Prostate gland (tissue), 2 donors: ENCODE measurements around the gene ERRFI1. TPM values are rescaled to one million over a fixed set of nuclear protein-coding genes. Genes with fewer than 3 reads are reported as not detected.

Source experiments
- DNase-seq: peaks from one replicate; pipeline ENCODE4 v3.0.0-alpha.2; 2019; ENCODE audit warnings: low spot score
- H3K27ac ChIP-seq, 2 donors: fragments of 200-600 bp; sonication (generic); 2 replicates each; pipeline ENCODE4 v1.5.1; 2017 to 2019
- H3K27me3 ChIP-seq: fragments of 200-600 bp; sonication (generic); replicated peaks from 2 replicates; pipeline ENCODE4 v1.5.1; 2019; ENCODE audit not compliant: insufficient read depth
- H3K36me3 ChIP-seq, 2 donors: fragments of 200-600 bp; sonication (generic); 1 replicate in 1 of 2; 2 replicates in 1 of 2; pipeline versions ENCODE4 v1.5.1 to v1.8.1; 2017 to 2019
- H3K4me1 ChIP-seq: fragments of 200-600 bp; sonication (generic); replicated peaks from 2 replicates; pipeline ENCODE4 v1.5.1; 2019
- H3K4me3 ChIP-seq, 2 donors: fragments of 200-600 bp; sonication (generic); 2 replicates each; pipeline ENCODE4 v1.5.1; 2017 to 2019
- H3K9me3 ChIP-seq: fragments of 200-600 bp; sonication (generic); 2 replicates; pipeline ENCODE4 v1.5.1; 2017
- POLR2A ChIP-seq: fragments of 450-650 bp; IDR thresholded peaks from one replicate; pipeline ENCODE4 v1.6.1; 2016; ENCODE audit warnings: antibody characterized with exemption, mild to moderate bottlenecking
- POLR2AphosphoS5 ChIP-seq: sonication (generic); formaldehyde crosslinking; IDR thresholded peaks from one replicate; pipeline ENCODE4 v1.6.1; 2017; ENCODE audit warnings: antibody characterized with exemption
- WGBS: methylation state at CpG from one replicate; pipeline ENCODE4 v1.1.5; 2018; 5-methylcytosine and 5-hydroxymethylcytosine counted together
- intact Hi-C: fragments of 100-400 bp; cut with DNase I; formaldehyde crosslinking; loops from one replicate; pipeline ENCODE4 v1.14.2; 2022
- total RNA-seq, 2 donors: library from RNA; depleted of rRNA; stranded (reverse); fragments of >200 nt; gene quantifications; one replicate each; pipeline ENCODE4 v1.1.0, GENCODE V29; 2016
- TF ChIP-seq, protein P1 (sequence below), 4 experiments: fragments of 200-600 bp in 2 of 4; fragments of 450-650 bp in 2 of 4; sonication (generic) in 2 of 4; IDR thresholded peaks; 1 replicate in 3 of 4; 2 replicates in 1 of 4; pipeline ENCODE4 v1.5.1; 2016 to 2019; ENCODE audit warnings: antibody characterized with exemption in 4 of 4, mild to moderate bottlenecking in 2 of 4, moderate library complexity in 2 of 4

ERRFI1 gene
- total RNA-seq, 2 donors from 2014 or later, result 58.1 to 60.4 TPM

DNA sequence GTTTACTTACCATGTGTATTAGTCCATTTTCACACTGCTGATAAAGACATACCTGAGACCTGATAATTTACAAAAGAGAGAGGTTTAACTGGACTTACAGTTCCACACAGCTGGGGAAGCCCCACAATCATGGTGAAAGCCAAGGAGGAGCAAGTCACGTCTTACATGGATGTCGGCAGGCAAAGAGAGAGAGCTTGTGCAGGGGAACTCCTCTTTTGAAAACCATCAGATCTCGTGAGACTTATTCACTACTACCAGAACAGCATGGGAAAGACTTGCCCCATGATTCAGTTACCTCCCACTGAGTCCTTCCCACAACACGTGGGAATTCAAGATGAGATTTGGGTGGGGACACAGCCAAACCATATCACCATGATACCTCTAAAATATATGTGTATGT is 39.3 kb upstream of the ERRFI1 start:
- H3K27me3 ChIP-seq, result no peaks in the 10 kb centered on the region
- no peak overlapping the region for H3K27ac ChIP-seq
- 91% methylated on average over 4 of the region's 4 CpGs for WGBS
- no peak overlapping the region for H3K4me3 ChIP-seq
- TF ChIP-seq, protein P1, sequence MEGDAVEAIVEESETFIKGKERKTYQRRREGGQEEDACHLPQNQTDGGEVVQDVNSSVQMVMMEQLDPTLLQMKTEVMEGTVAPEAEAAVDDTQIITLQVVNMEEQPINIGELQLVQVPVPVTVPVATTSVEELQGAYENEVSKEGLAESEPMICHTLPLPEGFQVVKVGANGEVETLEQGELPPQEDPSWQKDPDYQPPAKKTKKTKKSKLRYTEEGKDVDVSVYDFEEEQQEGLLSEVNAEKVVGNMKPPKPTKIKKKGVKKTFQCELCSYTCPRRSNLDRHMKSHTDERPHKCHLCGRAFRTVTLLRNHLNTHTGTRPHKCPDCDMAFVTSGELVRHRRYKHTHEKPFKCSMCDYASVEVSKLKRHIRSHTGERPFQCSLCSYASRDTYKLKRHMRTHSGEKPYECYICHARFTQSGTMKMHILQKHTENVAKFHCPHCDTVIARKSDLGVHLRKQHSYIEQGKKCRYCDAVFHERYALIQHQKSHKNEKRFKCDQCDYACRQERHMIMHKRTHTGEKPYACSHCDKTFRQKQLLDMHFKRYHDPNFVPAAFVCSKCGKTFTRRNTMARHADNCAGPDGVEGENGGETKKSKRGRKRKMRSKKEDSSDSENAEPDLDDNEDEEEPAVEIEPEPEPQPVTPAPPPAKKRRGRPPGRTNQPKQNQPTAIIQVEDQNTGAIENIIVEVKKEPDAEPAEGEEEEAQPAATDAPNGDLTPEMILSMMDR (IDR thresholded peaks at IDR 0.05), result no peak
- TF ChIP-seq POLR2A, result no peak
- DNase-seq, result no peak
- peaks cover 12% of the 10 kb centered on the region for H3K4me1 ChIP-seq
- H3K9me3 ChIP-seq, result no peaks in the 10 kb centered on the region
- intact Hi-C loops, result no loop called here
- no peaks in the 10 kb centered on the region for H3K36me3 ChIP-seq

DNA sequence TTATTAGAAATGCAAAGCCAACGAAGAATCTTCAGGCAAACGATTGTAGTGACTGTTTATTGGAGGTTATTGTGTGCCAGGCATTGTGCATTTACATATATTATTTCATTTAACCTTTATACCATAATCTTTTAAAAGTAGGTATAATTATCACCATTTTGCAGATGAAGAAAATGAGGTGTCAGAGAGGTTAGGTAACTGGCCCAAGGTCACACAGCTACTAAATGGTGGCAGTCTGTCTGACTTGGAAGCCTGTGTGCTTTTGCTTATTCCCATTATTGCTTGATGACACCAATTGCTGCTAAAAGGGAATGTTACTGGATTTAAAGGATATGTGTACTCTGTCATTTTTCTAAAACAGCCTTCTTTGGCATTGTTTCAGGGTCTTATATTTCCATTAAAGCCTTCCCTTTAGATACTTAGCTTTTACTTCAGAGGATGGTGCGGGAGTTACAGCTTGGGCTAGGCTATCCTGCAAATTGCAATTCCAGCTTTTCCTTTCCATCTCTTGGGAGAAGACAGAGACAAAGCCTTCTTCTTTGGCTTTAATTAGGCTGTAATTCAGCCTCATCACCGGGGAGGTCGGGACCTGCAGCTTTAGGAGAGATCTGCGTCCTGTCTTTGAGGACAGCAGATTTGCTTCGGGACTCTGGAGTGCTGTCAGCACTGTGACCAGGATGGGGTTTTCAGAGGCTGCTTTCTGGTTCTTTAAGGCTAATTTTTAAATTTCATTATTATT is 37.4 kb upstream of the ERRFI1 start:
- TF ChIP-seq POLR2A (no peak), POLR2AphosphoS5 (no peak)
- TF ChIP-seq, protein P1 (IDR thresholded peaks at IDR 0.05), result no peak
- intact Hi-C loops, result no loop called here
- no peak overlapping the region for H3K4me3 ChIP-seq
- H3K36me3 ChIP-seq, result no peaks in the 10 kb centered on the region
- H3K27ac ChIP-seq, result peak overlapping the region; percentile 1 to 81
- no peaks in the 10 kb centered on the region for H3K9me3 ChIP-seq
- no peak for DNase-seq
- no peaks in the 10 kb centered on the region for H3K27me3 ChIP-seq
- WGBS, result 52% methylated on average over 7 of the region's 7 CpGs
- H3K4me1 ChIP-seq, result peaks cover 12% of the 10 kb centered on the region

DNA sequence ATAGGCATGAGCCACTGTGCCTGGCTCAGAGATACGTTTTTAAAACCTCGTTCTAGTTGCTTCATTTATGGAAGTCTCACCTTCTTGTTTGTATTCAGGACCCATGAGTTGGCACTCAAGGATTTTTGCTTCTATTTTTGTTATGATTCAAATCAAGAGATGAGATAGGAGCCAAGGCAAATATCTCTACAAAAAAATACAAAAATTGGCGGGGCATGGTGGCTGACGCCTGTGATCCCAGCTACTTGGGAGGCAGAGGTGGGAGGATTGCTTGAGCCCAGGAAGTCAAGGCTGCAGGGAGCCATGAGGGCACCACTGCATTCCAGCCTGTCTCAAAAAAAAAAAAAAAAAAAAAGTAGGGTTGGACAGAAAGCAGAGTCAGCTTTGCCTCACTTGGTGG is 36.8 kb upstream of the ERRFI1 start:
- no peak for DNase-seq
- Histone ChIP-seq H3K27me3 (no peaks in the 10 kb centered on the region), H3K9me3 (no peaks in the 10 kb centered on the region), H3K36me3 (no peaks in the 10 kb centered on the region), H3K4me1 (peaks cover 12% of the 10 kb centered on the region), H3K4me3 (no peak overlapping the region), H3K27ac (peak overlapping the region; percentile 1 to 81)
- TF ChIP-seq, protein P1 (IDR thresholded peaks at IDR 0.05), result no peak
- TF ChIP-seq POLR2AphosphoS5, result no peak
- no peak for TF ChIP-seq POLR2A
- intact Hi-C loops, result no loop called here
- 60% methylated on average over 4 of the region's 4 CpGs for WGBS

DNA sequence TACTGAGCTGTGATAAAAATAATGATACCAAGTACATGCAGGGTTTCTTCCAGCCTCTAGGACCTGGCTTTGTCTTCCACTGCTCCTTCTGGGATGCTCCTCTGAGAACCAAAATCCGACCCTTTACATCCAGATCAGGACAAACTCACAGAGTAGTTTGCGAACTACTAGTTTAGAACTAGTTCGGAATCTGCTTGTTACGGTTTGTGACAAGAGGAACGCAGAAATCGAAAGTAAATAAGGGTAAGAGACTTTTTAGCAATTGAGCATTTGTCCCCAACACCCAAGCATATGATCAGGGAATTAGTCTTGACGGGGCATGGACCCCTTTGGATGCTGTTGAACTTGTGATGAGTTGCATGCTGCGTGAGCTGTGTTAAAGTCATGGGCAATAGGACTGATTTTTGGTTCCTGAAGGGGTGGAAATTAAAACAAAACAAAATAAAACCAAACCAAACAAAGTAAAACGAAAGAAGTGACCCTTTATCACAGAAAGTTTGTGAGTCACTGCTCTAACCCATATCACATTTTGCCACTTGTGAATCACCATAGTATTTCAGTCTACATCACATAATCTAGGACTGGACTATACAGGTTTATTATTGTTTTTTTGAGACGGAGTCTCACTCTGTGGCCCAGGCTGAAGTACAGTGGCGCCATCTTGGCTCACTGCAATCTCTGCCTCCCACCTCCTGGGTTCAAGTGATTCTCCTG is 35.7 kb upstream of the ERRFI1 start:
- 73% methylated on average over 11 of the region's 11 CpGs for WGBS
- no peaks in the 10 kb centered on the region for H3K27me3 ChIP-seq
- no peaks in the 10 kb centered on the region for H3K36me3 ChIP-seq
- intact Hi-C loops, result no loop called here
- H3K9me3 ChIP-seq, result no peaks in the 10 kb centered on the region
- peaks cover 12% of the 10 kb centered on the region for H3K4me1 ChIP-seq
- no peak for TF ChIP-seq POLR2AphosphoS5
- TF ChIP-seq, protein P1 (IDR thresholded peaks at IDR 0.05), result peak in 1 of 4 experiments; percentile 32
- DNase-seq, result no peak
- H3K4me3 ChIP-seq, result no peak overlapping the region
- H3K27ac ChIP-seq, result peak overlapping the region; percentile 81

DNA sequence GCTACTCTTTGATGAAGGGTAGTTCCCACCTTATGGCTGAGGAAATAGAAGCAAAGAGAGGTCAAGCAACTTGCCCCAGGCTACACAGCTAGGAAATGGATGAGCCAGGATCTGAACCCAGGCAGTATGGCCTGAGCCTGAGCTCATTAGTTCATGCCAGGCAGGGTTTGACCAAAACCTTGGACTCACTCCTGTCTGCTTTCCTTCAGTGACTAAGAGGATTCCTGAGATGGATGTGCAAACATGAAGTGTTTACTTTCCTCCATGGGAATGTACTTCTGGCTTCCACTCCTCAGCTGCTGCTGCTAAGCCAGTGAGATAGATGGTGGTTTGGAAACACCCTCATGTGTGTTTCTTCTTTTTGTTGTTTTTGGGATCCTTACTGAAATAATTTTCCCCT is 35.1 kb upstream of the ERRFI1 start:
- Histone ChIP-seq H3K4me3 (no peak overlapping the region), H3K36me3 (no peaks in the 10 kb centered on the region), H3K4me1 (peaks cover 12% of the 10 kb centered on the region), H3K9me3 (no peaks in the 10 kb centered on the region), H3K27me3 (no peaks in the 10 kb centered on the region), H3K27ac (peak overlapping the region; percentile 81)
- peak; percentile 83 for DNase-seq
- intact Hi-C loops, result no loop called here
- TF ChIP-seq POLR2AphosphoS5 (peak; percentile 98), POLR2A (no peak)
